ENCODE measurements around the gene CFAP58. TPM values are rescaled to one million over a fixed set of nuclear protein-coding genes. Genes with fewer than 3 reads are reported as not detected.
"Not testable (repeated sequence)": the region's sequence is repeated elsewhere in the genome, so short reads cannot be mapped to it uniquely, and the experiment has no call there.

Gene CFAP58
- total RNA-seq, 4 donors from 2014 or later: 0.13 to 0.36 (median 0.27) TPM; not detected in 1

- Histone ChIP-seq H3K4me1 (no peaks in the 10 kb centered on the region), H3K4me3 (no peak overlapping the region), H3K9me3 (no peaks in the 10 kb centered on the region), H3K36me3 (no peaks in the 10 kb centered on the region), H3K27me3 (no peaks in the 10 kb centered on the region), H3K27ac (no peak overlapping the region)
- ATAC-seq (no peak), DNase-seq (no peak)
- intact Hi-C loops (cut with DNase I; ENCODE audit: low total_unique reads) (no loop called here), in situ Hi-C loops (cut with MboI; ENCODE audit: low sequenced_read_pairs in 4 of 4) (no loop called here)
- TF ChIP-seq POLR2A (IDR thresholded peaks at IDR 0.05) (no peak), CTCF (IDR thresholded peaks at IDR 0.05 in 4 of 5, conservative IDR thresholded peaks at IDR 0.05 in 1 of 5) (no peak)
Observed at GRCh38 chr10:104457543-104457828, 103.9 kb downstream of the CFAP58 start.

- DNase-seq; H3K9me3 ChIP-seq; in situ Hi-C loops (cut with MboI; ENCODE audit: low sequenced_read_pairs in 4 of 4): not testable (repeated sequence)
Observed at GRCh38 chr10:104465575-104465974, 111.9 kb downstream of the CFAP58 start.

GRCh38 chr10:104468818-104469217 lies 115.2 kb downstream of the CFAP58 start:
- DNase-seq; H3K27ac ChIP-seq; H3K9me3 ChIP-seq; in situ Hi-C loops (cut with MboI; ENCODE audit: low sequenced_read_pairs in 4 of 4); ATAC-seq; H3K36me3 ChIP-seq; H3K4me3 ChIP-seq; H3K27me3 ChIP-seq; intact Hi-C loops (cut with DNase I; ENCODE audit: low total_unique reads); H3K4me1 ChIP-seq: not testable (repeated sequence)

More at GRCh38 chr10:104465575-104465974, 111.9 kb downstream of the CFAP58 start:
- intact Hi-C loops (cut with DNase I; ENCODE audit: low total_unique reads); H3K27ac ChIP-seq; H3K4me1 ChIP-seq; H3K27me3 ChIP-seq; ATAC-seq; H3K36me3 ChIP-seq; H3K4me3 ChIP-seq: not testable (repeated sequence)

- Histone ChIP-seq H3K27me3 (no peaks in the 10 kb centered on the region), H3K4me1 (no peaks in the 10 kb centered on the region), H3K4me3 (no peak overlapping the region), H3K36me3 (no peaks in the 10 kb centered on the region), H3K27ac (no peak overlapping the region), H3K9me3 (no peaks in the 10 kb centered on the region)
- intact Hi-C loops (cut with DNase I; ENCODE audit: low total_unique reads): no loop called here
- DNase-seq: no peak
- in situ Hi-C loops (cut with MboI; ENCODE audit: low sequenced_read_pairs in 4 of 4): no loop called here
- no peak for ATAC-seq
- TF ChIP-seq POLR2A (IDR thresholded peaks at IDR 0.05) (no peak), CTCF (IDR thresholded peaks at IDR 0.05 in 4 of 5, conservative IDR thresholded peaks at IDR 0.05 in 1 of 5) (no peak)
Observed at GRCh38 chr10:104472505-104472904, 118.9 kb downstream of the CFAP58 start.

GRCh38 chr10:104472957-104473745 lies 119.5 kb downstream of the CFAP58 start:
- ATAC-seq: no peak
- DNase-seq: no peak
- no peaks in the 10 kb centered on the region for H3K9me3 ChIP-seq
- H3K4me3 ChIP-seq: no peak overlapping the region
- no peaks in the 10 kb centered on the region for H3K27me3 ChIP-seq
- intact Hi-C loops (cut with DNase I; ENCODE audit: low total_unique reads): no loop called here
- H3K36me3 ChIP-seq: no peaks in the 10 kb centered on the region
- in situ Hi-C loops (cut with MboI; ENCODE audit: low sequenced_read_pairs in 4 of 4): no loop called here
- H3K27ac ChIP-seq: no peak overlapping the region
- H3K4me1 ChIP-seq: no peaks in the 10 kb centered on the region
- no peak for TF ChIP-seq CTCF (IDR thresholded peaks at IDR 0.05 in 4 of 5, conservative IDR thresholded peaks at IDR 0.05 in 1 of 5)

- Histone ChIP-seq H3K36me3 (no peaks in the 10 kb centered on the region), H3K9me3 (no peaks in the 10 kb centered on the region), H3K27me3 (no peaks in the 10 kb centered on the region), H3K4me1 (no peaks in the 10 kb centered on the region), H3K27ac (no peak overlapping the region), H3K4me3 (no peak overlapping the region)
- intact Hi-C loops (cut with DNase I; ENCODE audit: low total_unique reads) (no loop called here), in situ Hi-C loops (cut with MboI; ENCODE audit: low sequenced_read_pairs in 4 of 4) (no loop called here)
- TF ChIP-seq POLR2A (IDR thresholded peaks at IDR 0.05) (no peak), CTCF (IDR thresholded peaks at IDR 0.05 in 4 of 5, conservative IDR thresholded peaks at IDR 0.05 in 1 of 5) (no peak)
- ATAC-seq: no peak
- DNase-seq: no peak
Observed at GRCh38 chr10:104478380-104478779, 124.7 kb downstream of the CFAP58 start.
